Endothelial cell of hepatic sinusoid (primary cell): ENCODE results near the gene KIF6.

Source experiments
- in situ Hi-C: cut with HindIII; loops from 2 replicates; pipeline ENCODE4 v1.10.0; 2017; ENCODE audit warnings: low sequenced_read_pairs

KIF6 gene

GRCh38 chr6:39560915-39561314 is 164.3 kb downstream of the KIF6 start:
- in situ Hi-C loops = no loop called here

GRCh38 chr6:39558591-39559190 is 166.5 kb downstream of the KIF6 start:
- in situ Hi-C loops = no loop called here

GRCh38 chr6:39558079-39558478 is 167.1 kb downstream of the KIF6 start:
- in situ Hi-C loops = no loop called here

GRCh38 chr6:39555136-39555535 is 170.1 kb downstream of the KIF6 start:
- in situ Hi-C loops = no loop called here

- in situ Hi-C loops = no loop called here
Measured at GRCh38 chr6:39553860-39554802, 171.1 kb downstream of the KIF6 start.

GRCh38 chr6:39553029-39553428 is 172.2 kb downstream of the KIF6 start:
- in situ Hi-C loops = no loop called here

- in situ Hi-C loops = no loop called here
Measured at GRCh38 chr6:39550191-39550590, 175.0 kb downstream of the KIF6 start.

- in situ Hi-C loops = no loop called here
Measured at GRCh38 chr6:39546731-39547130, 178.5 kb downstream of the KIF6 start.

GRCh38 chr6:39543950-39544349 is 181.3 kb downstream of the KIF6 start:
- in situ Hi-C loops = no loop called here

GRCh38 chr6:39543095-39543494 is 182.1 kb downstream of the KIF6 start:
- in situ Hi-C loops = no loop called here

GRCh38 chr6:39540454-39540853 is 184.8 kb downstream of the KIF6 start:
- in situ Hi-C loops = no loop called here

GRCh38 chr6:39530201-39530759 is 194.9 kb downstream of the KIF6 start:
- in situ Hi-C loops = no loop called here

- in situ Hi-C loops = no loop called here
Measured at GRCh38 chr6:39527792-39528564, 197.2 kb downstream of the KIF6 start.

GRCh38 chr6:39524007-39524406 is 201.2 kb downstream of the KIF6 start:
- in situ Hi-C loops = no loop called here

GRCh38 chr6:39521958-39522357 is 203.2 kb downstream of the KIF6 start:
- in situ Hi-C loops = no loop called here

GRCh38 chr6:39520916-39521315 is 204.3 kb downstream of the KIF6 start:
- in situ Hi-C loops = no loop called here

GRCh38 chr6:39520411-39520810 is 204.8 kb downstream of the KIF6 start:
- in situ Hi-C loops = no loop called here

- in situ Hi-C loops = no loop called here
Measured at GRCh38 chr6:39518221-39518620, 207.0 kb downstream of the KIF6 start.

GRCh38 chr6:39517756-39518155 is 207.5 kb downstream of the KIF6 start:
- in situ Hi-C loops = no loop called here

- in situ Hi-C loops = no loop called here
Measured at GRCh38 chr6:39516471-39516870, 208.7 kb downstream of the KIF6 start.

- in situ Hi-C loops = no loop called here
Measured at GRCh38 chr6:39515471-39515870, 209.7 kb downstream of the KIF6 start.
